Stimulated activated CD4-positive, alpha-beta T cell treated with anti-CD3 and anti-CD28 coated beads, Interleukin-1b, Interleukin-23, amount 100 ng/mL, for 1 hour (primary cell): ENCODE results near the gene MAML1.

ENCODE experiments used
- DNase-seq, 2 donors: peaks; one replicate each; pipeline ENCODE4 v3.0.0-alpha.2; 2020; ENCODE audit warnings: low read depth in 2 of 2

Gene MAML1

DNA sequence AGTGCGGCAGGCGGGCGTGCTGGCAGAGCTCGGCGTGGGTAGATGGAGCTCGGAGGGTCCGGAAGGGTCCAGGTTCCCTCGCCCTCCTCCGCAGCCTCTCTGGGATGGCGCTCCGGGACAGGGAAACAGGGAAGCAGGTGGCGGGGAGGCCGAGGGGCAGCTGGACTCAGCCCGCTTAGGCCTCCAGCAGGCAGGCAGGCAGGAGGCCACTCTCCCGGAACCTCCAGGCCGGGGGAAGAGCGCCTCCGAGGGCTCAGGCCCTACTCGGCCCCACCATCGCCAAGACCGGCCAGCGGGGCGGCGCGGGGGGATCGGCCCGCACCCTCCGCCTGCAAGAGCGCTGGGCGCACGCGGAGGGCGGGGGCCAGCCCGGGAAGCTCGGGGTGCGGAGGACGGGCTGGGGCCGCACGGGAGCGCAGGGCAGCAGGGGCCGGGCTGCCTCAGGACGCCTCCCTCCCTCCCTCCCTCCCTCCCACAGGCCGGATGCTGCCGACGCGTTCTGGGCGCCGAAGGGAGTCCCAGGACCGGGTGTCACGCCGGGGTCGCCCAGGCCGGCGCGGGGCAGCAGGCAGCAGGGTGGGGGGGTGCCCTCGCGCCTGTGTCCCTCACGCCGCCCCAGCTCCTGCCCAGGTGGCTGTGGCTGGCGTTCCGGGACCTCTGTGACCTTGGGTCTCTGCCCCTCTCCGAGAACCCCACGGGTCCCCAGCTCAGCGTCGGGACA, 73.1 kb downstream of the MAML1 start:
- DNase-seq, result no peak

DNA sequence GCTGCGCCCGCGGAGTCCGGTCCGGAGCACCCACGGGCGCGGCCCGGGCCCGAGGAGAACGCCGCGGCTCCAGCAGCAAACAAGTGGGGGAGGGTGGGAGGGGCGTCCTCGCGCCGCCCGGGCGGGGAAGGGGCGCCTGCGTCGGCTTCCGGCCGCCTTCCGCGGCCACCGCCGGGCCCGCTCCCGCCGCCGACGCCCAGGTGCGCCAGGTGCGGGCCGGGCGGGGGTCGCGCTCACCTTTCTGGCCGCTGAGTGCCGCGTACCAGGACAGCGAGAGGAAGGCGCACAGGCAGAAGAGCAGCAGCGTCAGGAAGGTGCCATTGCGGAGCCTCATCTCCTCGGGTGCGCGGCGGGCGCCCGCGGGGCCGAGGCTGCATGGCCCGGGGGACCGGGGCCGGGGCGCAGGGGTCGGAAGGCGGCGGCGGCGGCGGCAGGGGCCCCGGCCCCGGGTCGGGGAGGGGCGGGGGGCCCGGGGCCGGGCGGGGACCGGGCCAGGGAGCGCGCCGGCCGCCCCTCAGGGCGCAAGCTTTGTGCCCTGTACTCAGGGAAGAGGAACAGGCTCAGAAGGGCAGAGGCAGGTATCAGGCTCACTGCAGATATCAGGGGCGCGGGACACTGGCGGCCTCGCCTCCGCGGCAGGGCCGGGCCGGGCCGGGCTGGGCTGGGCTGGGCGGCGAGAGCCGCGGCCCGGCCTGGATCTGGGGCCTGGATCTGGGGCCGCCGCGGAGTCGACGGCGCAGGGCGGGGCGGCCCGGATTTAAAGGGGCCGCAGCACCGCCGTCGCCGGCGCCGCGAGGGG, 73.8 kb downstream of the MAML1 start, which contains the start of gene MGAT4B:
MGAT4B (minus strand) TSS at position 617 of the 799 bp plus-strand sequence; CDS start at position 334, 283 bp downstream.
- peak in 1 of 2 donors; percentile 39 for DNase-seq

DNA sequence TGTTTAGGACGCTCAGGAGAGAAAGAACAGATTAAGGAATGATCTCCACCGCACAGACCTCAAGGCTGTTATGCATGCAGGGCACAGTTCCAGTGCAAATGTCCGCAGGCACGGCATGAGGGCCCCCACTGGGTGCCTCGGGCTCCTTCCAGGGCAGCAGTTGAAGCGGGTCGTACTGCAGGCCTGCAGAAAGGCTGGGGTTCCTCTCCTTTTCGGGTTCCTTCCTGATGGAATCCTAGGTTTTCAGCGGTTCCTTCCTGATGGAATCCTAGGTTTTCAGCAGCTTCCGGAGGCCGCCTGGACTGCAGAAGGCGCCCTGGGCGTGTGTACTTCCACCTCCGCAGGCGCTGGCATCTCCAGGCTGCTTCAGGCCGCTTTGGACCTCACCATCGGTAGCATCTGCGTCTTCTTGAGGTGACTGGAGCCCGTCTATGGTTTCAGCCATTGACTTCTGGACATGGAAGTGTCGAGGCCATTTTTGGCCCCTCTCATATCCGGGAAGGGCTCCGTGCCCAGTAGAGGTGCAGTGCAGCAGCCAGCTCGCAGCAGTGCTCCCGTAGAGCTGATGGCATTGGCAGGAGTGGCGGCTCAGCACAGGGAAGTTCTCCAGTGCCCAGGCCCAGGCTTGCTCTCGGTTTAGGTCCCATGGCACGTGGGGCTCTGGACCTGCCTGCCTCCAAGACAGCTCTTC, 79.7 kb downstream of the MAML1 start:
- no peak for DNase-seq

DNA sequence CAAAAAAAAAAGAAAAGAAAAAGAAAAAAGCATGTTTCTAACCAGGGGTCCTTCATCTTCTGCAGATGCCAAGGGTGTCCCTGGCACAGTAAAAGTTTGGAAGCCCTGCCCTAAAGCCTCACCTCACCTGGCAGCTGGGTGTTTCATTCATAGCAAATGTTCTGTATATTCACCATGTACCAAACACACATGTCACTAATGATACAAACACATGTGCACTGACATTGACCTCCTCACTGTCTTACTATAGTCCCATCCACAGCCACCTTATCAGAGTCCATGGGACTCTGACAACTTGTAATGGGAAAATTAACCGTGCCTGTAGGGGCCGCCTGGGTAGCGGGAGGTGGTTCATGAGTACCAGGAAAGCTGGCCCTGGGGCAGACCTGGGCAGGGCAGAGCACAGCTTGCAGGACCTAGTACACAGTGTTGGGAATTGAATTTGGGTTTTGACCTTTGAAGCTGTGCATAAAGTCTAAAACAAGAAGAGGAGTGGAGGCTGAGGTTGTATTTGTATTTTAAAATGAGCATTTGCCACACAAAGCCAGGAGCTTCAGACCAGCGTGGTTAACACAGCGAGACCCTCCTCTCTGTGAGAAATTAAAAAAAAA, 80.5 kb downstream of the MAML1 start:
- no peak for DNase-seq

- no peak for DNase-seq
Observed at GRCh38 chr5:179814090-179814489, 81.5 kb downstream of the MAML1 start.

- DNase-seq, result no peak
Observed at GRCh38 chr5:179815491-179816249, 83.0 kb downstream of the MAML1 start.

GRCh38 chr5:179816401-179816795, 83.8 kb downstream of the MAML1 start:
- no peak for DNase-seq

DNA sequence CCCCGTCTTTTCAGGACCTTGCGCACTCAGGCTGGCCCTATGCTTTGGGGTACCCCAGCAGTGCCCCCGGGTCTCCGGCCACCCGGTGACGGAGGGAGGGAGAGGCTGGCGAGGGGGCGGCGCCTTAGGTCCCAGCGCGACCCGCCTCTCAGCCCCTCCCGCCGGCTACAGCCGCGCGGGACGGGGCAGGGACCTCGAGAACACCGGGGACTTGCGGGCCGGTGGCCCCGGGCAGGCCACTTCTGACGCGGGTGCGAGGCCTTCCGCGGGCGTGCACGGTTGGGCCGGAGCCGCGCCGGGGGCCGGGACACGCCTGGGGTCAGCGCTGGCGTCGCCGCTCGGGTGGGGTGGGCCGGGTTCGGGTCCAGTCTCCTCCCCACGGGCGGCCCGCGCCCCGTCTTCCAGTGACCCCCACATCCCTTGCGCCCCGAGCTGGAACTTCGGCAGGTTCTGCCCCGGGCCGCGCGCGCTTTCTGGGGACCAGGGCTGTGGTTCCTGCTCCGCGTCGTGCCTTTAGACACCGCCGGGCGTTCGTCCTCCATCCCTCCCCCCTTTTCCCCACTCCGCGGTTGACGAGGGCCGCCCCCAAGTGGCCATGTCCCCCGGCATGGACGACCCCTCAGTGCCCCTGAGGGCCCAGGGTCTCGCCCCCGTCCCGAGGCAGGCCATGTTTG, 84.3 kb downstream of the MAML1 start:
- no peak for DNase-seq

DNA sequence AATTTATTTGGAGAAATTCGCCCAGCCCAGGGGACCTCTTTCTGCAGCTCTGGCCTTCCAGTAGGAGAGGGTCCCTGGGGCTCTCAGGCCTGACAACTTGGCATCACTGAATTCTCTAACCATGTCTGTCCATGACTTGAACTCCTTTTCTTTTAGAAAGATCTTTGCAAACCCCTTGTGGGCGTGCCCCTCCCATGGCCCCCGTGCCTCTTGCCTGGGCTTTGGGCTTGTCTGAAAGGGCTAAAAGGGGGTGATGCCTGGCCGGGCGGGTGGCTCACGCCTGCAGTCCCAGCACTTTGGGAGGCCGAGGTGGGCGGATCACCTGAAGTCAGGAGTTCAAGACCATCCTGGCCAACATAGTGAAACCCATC, 84.8 kb downstream of the MAML1 start:
- no peak for DNase-seq

GRCh38 chr5:179817890-179818745, 85.5 kb downstream of the MAML1 start:
- no peak for DNase-seq

DNA sequence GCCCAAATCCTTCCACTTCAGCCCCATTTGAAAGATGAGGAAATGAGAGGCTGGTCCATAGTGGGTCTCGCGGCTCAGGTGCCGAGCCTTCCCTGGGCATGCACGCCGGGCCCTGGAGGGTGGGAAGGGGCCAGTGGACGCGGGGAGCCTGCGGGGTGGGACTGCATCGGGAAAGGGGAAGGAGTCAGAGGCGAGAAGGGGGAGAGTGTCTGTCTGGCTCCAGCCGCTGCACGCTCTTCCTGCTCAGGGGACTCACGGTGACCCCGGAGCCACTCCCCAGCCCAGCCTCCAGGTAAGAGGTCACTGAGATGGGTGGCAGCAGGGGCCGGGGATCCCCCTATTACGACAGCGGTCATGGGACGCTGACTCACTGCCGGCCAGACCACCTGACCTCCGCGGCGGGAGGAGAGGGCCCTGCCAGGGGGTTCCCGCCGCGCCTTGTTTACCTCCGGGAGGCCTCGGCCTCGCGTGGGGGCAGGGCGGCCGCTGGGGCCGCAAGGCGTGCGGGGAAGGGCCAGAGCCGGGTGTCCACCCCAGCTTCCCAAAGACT, 86.2 kb downstream of the MAML1 start:
- peak; percentile 62 to 70 for DNase-seq

- no peak for DNase-seq
Observed at GRCh38 chr5:179819296-179820126, 86.9 kb downstream of the MAML1 start.

DNA sequence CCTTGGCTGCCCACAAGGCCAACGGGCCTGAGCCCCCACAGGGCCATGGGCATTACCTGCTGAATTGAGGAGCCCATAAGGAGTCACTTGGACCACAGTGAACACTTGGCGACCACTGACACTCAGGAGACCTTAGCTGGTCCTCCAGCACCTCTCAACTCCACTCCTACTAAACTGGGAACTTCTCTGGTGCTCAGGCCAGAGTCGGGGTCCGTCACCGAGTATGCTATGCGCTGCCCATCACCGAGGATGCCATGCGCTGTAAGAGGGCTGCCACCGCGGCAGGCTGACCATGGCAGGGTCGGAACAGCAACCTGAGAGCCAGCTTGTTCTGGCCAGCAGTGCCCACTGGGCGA, 87.5 kb downstream of the MAML1 start:
- DNase-seq, result no peak

DNA sequence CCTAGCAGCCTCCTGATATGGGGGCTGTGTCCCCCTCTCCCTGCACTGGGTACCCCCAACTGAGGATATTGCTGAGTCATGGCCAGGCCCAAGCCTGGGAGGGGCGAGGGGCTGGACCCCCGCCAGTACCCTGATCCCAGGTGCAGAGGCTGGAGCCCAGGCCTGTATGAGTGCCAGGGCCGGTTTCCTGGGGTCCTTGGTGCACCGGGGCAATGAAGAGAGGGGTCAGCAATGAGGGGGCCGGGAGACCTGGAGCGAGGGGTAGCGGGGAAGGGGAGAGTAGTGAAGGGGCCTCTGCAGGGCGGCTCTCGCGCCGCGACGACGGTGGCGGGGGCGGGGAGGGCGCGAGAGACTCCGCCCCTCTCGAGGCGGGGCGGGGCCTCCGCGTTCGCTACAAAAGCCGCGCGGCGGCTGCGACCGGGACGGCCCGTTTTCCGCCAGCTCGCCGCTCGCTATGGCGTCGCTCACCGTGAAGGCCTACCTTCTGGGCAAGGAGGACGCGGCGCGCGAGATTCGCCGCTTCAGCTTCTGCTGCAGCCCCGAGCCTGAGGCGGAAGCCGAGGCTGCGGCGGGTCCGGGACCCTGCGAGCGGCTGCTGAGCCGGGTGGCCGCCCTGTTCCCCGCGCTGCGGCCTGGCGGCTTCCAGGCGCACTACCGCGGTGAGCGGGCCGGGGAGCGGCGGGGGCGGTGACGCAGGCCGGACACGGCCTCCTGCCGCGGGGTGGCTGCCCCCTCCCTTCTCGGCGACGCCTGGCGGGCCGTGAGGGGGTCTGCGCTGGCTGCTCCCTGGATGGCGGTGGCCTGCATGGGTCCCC, 88.1 kb downstream of the MAML1 start, which contains the start of gene SQSTM1:
SQSTM1 (plus strand) TSS at position 423 of the 815 bp plus-strand sequence; CDS start at position 455, 32 bp downstream.
- DNase-seq, result peak; percentile 63 to 72

DNA sequence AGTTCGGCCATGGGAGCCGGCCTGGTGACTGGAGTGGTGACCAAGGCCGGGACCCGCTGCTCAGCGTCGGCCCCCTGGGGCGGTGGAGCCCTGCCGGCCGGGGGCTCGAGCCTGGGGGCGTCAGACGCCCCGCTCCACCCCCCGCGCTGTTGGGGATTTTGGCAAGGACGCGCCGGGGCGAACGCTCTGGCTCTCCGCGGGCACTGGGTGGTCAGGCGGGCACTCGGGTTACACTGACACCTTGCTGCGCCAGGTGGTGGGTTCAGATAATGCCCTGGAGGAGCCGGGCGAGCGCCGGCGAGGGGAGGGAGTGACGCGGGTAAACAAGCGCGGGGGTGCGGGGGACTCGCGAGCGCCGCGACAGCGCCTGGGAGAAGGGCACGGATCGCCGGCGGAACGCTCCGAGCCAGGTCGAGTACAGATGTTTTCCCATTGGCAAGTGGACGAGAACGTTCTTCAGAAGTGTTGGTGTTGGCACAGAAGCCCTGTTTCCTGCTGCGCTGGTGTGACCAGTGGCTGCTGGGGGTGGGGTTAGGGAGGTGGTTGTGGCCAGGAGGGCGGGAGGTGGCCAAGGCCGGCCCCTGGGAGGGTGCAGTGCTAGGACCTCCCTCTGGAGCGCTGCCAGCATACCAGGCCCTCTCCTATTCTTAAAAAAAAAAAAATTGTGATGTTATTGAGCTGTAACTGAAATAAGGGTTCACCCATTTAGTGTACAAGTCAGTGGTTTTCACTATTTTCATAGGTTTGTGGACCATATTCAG, 88.9 kb downstream of the MAML1 start:
- DNase-seq, result peak; percentile 64

DNA sequence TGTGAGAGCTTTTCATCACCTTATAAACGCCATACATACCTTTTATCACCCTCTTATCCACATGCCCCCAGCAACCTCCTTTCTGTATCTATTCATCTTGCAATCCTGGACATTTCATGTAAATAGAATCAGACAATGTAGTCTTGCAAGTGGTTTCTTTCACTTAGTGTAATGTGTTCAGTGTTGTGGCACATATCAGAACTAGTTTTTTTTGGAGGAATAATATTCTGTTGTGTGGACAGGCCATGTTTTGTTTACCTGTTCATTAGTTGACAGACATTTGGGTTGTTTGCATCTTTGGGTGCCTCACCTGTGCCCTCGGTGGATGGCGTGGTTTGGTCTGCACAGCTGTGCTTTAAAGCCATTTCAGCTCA, 89.4 kb downstream of the MAML1 start:
- DNase-seq, result no peak

GRCh38 chr5:179822444-179822990, 89.9 kb downstream of the MAML1 start:
- DNase-seq, result no peak
